Omental fat pad (tissue), 4 donors: ENCODE results near the gene MEX3D. TPM values are rescaled to one million over a fixed set of nuclear protein-coding genes. Genes with fewer than 3 reads are reported as not detected.
"Not testable (repeated sequence)": the region's sequence is repeated elsewhere in the genome, so short reads cannot be mapped to it uniquely, and the experiment has no call there.

ENCODE experiments used
- ATAC-seq: fragments of 150-250 bp; one replicate; pipeline ENCODE4 v1.9.1; 2016; ENCODE audit warnings: mild to moderate bottlenecking, moderate library complexity; ENCODE audit not compliant: low FRiP score
- DNase-seq: peaks from one replicate; pipeline ENCODE4 v3.0.0-alpha.2; 2019; ENCODE audit warnings: low spot score
- total RNA-seq, 4 donors: library from RNA; depleted of rRNA; stranded (reverse); fragments of >200 nt; gene quantifications; one replicate each; pipeline ENCODE4 v1.1.0, GENCODE V29; 2016
- TF ChIP-seq, protein P1 (sequence below), 3 donors: fragments of 450-650 bp; IDR thresholded peaks; one replicate each; pipeline ENCODE4 v1.5.1; 2016 to 2017; ENCODE audit warnings: antibody characterized with exemption in 3 of 3, mild to moderate bottlenecking in 3 of 3, moderate library complexity in 2 of 3

MEX3D gene
- total RNA-seq, 4 donors from 2014 or later: 3.3 to 10.2 (median 7.7) TPM

GRCh38 chr19:1534972-1535371 lies 33.2 kb downstream of the MEX3D start:
- ATAC-seq (no peak), DNase-seq (no peak)
- TF ChIP-seq, protein P1, sequence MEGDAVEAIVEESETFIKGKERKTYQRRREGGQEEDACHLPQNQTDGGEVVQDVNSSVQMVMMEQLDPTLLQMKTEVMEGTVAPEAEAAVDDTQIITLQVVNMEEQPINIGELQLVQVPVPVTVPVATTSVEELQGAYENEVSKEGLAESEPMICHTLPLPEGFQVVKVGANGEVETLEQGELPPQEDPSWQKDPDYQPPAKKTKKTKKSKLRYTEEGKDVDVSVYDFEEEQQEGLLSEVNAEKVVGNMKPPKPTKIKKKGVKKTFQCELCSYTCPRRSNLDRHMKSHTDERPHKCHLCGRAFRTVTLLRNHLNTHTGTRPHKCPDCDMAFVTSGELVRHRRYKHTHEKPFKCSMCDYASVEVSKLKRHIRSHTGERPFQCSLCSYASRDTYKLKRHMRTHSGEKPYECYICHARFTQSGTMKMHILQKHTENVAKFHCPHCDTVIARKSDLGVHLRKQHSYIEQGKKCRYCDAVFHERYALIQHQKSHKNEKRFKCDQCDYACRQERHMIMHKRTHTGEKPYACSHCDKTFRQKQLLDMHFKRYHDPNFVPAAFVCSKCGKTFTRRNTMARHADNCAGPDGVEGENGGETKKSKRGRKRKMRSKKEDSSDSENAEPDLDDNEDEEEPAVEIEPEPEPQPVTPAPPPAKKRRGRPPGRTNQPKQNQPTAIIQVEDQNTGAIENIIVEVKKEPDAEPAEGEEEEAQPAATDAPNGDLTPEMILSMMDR (IDR thresholded peaks at IDR 0.05): no peak

GRCh38 chr19:1533510-1534150 lies 34.5 kb downstream of the MEX3D start:
- DNase-seq (no peak), ATAC-seq (no peak)
- TF ChIP-seq, protein P1 (IDR thresholded peaks at IDR 0.05): no peak

GRCh38 chr19:1532003-1532402 lies 36.1 kb downstream of the MEX3D start:
- TF ChIP-seq, protein P1 (IDR thresholded peaks at IDR 0.05): no peak
- DNase-seq (no peak), ATAC-seq (no peak)

- ATAC-seq: no peak
- no peak for DNase-seq
- TF ChIP-seq, protein P1 (IDR thresholded peaks at IDR 0.05): no peak
Observed at GRCh38 chr19:1531587-1531986, 36.5 kb downstream of the MEX3D start.

GRCh38 chr19:1530856-1531255 lies 37.3 kb downstream of the MEX3D start:
- not testable (repeated sequence) for DNase-seq, ATAC-seq

DNA sequence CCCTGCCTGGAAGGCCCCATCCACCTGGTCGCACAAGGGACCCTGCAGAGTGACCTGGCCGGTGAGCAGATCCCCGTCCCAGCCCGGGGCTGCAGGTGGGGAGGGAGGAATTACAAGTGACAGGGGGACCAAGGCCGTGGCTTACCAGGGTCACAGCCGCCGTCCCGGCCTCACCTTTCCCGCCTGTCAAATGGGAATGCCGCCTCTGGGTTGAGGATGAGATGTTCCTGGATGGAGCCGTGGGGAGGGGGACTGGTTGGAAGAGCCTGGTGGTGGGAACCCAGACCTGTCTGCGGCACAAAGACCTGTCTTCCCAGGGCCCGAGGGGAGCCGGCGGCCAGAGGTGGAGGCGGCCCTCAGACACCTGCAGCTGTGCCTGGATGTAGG lies 38.7 kb downstream of the MEX3D start:
- ATAC-seq (no peak), DNase-seq (no peak)
- TF ChIP-seq, protein P1 (IDR thresholded peaks at IDR 0.05): no peak

- TF ChIP-seq, protein P1 (IDR thresholded peaks at IDR 0.05): no peak
- DNase-seq (no peak), ATAC-seq (no peak)
Observed at GRCh38 chr19:1528596-1529429, 39.3 kb downstream of the MEX3D start.
